ENCODE measurements around the gene HYLS1.
"Not testable (repeated sequence)": the region's sequence is repeated elsewhere in the genome, so short reads cannot be mapped to it uniquely, and the experiment has no call there.

HYLS1 gene

DNA sequence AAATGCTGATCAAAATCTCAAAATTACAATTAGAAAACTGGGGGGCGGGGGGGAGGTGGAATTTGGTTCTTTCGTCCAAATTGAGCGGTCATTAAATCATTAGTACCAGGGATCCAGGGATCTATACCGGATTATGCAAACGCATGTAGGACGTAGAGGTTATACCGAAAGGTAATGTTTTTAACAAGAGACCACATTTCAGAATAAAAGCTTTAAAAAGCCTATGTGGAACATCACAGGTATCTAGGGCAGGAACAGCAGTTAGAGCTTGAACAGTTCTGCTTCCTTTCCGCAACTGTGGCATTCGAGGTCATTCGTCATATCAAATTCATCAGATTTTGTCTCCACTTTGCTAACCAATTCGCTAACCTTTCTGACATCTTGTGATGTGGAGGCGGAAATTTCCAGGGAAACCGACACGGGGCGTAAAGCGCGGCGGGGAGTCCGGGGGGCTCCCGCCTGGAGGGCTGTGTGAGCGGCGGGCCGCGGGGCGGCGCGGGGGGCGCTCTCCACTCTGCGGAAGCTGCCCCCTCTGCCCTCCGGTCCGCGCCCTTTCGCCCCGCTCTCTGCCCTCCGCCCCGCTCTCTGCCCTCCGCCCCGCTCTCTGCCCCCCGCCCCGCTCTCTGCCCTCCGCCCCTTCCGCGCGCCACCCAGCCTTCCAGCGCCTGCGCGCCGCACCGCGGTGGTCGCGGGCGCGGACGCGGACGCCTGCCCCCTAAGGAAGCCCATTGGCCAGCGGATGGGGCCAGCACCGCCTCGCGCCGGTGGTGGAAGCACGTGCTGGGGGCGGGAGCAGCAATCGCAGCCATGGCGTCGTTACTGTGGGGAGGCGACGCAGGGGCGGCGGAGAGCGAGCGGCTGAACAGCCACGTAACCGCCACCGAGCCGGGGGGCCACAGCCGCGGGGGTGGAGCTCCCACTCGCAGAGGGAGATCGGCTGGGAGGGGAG, 16.5 kb downstream of the HYLS1 start, which contains the start of gene DDX25:
Gene DDX25 (plus strand): TSS at position 798 of the 949 bp plus-strand sequence. CDS start 10 bp downstream, at position 808.
- DNase-seq = peak; percentile 25

DNA sequence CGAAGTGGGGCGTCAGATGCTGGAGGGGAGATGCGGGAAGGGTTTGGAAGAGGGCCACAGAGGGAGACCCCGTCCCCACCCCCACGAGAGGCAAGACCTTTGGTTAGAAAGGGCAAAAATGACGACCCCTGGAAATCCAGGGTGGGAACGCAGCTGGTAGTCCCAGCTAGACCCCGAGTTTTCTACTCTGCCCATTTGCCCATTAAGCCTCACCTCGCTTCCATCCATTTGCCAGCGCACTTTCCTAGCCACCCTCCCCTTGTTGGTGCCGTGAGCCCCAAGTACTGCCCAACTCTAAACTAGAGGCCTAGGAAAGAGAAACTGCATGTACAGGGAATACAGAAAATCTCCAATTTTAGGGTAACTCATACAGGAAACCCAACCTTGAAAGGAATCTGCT, 17.2 kb downstream of the HYLS1 start:
- DNase-seq = no peak

DNA sequence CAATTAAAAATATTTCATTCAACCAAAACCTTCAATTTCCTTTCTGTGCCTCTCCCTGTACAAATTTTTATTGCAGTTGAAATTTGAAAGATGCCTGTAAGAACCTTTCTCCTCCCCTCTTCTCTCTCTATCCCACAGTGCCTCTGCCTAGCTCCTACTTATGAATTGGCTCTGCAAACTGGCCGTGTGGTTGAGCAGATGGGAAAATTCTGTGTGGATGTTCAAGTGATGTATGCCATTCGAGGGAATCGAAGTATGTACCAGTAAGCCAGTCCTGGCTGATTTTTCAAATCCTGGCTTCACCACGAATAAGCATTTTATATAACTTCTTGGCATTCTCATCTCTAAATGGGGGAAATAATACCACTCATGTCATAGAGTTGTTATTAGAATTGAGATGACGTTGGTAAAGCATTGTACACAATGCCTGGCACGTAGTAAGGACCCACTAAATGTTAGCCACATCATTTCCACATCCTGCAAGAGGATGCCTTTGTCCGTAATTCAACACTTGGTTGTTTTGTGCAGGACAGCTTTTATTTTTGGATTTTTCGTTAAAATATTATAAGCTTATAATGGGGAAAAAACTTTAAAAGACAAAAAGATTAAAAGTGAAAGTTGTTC, 22.9 kb downstream of the HYLS1 start:
- DNase-seq = no peak

DNA sequence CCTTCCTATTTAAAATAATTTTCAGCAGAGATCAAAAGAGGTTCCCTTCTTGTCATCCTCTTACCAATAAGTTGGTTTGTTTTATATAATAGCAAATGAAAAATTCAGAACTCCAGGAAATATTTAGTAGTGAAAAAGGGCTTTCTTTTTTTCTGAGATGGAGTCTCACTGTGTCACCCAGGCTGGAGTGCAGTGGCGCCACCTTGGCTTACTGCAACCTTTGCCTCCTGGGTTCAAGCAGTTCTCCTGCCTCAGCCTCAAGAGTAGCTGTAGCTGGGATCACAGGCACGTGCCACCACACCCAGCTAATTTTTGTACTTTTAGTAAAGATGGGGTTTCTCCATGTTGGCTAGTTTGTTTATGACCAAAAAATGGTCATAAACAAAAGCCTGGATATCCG, 27.1 kb downstream of the HYLS1 start:
- not testable (repeated sequence) for DNase-seq

DNA sequence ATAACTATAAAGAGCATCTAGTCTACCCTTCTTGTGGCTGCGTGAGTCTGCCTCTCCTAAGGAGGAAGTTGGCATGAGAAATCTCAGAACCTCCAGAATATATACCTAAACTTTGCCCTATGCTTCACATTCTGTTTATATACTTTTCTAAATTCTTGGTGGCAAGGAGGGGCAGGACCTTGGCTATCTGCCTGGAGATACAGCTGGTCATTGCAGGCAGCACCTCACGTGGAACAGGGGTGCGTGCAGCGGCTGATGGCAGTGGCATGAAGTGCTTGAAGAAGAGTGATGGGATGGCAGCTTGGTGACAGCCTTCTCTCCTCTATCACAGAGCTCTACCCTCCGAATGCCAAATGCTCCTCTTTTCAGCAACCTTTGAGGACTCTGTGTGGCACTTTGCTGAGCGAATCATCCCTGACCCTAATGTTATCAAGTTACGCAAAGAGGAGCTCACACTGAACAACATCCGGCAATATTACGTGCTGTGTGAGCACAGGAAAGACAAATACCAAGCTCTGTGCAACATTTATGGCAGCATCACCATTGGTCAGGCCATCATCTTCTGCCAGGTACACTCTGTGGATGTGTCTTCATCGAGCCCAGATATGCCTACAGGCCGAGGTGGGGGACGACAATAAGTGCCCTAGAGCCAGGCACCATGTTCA, 29.3 kb downstream of the HYLS1 start:
- DNase-seq = no peak

DNA sequence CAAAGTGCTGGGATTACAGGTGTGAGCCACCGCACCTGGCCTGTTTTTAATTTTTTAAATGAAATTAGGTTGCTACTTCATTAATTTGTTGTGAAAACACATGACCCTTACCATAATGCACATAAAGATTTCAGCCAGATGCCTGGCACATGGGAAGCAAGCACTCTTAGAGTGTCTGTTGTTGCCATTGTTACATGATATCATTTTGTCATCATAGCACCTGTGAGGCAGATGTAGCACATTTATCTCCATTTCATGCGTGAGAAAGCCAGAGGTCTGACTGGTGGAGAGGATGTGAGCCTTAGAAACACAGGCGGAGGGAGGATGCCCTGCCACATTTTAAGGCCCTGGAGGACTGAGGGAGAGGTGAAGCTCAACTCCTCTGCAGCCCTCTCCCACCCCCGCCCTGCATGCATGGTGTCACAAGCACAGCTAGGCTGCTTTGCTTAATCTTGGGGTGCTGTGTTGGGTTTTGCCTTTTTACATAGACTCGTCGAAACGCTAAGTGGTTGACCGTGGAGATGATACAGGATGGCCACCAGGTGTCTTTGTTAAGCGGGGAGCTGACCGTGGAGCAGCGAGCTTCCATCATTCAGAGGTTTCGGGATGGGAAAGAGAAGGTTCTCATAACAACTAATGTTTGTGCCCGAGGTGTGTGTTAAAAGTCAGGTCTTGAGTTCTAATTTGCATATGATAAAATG, 30.8 kb downstream of the HYLS1 start:
- DNase-seq = no peak

DNA sequence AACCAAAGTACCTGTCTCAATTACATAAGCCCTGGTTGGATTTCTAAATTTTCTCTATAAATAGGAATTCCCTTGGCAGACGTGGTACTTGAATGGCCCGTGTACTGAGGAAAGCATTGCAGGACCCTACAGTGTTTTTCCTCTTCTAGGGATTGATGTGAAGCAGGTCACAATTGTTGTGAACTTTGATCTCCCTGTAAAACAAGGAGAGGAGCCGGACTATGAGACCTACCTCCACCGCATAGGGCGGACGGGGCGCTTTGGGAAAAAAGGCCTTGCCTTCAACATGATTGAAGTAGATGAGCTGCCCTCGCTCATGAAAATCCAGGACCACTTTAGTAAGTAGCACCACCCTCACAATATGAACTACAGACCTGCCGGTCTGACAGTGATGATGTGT, 33.6 kb downstream of the HYLS1 start:
- no peak for DNase-seq

DNA sequence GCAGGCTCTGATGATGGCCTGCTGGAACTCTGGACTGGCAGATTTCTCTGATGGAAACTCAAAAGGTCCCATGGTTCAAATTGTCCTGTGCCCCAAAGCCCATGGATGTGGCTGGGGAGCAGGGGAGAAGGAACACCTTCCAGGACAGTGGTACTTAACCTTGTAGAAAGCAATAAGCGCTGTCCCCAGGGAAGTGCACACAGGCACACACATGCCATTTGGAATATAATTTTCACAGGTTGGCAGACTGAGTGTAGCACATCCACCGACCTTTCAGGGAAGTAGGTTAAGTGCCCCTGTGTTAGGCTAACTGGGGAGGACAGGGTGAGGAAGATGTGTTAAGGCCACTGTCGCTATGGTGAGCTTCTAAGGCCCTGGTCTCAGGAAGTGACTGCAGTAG, 34.7 kb downstream of the HYLS1 start:
- DNase-seq = no peak

DNA sequence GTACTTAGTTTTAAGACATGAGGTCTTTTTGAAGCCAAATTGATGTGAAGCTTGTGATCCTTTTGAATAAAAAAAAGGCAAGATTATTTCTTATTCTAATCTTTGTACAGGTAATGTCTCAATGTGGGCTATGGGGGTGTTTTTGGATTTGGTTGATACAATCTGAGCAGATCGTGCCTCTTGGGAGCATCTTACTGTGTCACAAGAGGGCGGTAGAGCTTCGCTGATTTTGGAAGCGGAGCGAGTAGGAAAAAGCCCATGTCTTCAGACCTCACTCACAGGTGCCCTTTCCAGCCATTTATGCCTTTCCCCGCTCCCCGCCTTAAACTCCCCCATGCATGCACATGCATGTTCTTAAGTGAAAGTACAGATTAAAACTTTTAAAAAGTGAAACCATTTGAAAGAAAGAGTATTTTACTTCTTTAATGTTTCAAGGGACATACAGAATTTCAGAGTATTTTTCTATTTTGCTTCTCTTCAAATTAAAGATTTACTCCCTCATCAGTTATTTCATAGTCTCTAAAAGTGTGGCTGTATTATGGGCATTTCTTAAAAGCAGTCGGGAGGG, 35.6 kb downstream of the HYLS1 start:
- DNase-seq = peak; percentile 47

DNA sequence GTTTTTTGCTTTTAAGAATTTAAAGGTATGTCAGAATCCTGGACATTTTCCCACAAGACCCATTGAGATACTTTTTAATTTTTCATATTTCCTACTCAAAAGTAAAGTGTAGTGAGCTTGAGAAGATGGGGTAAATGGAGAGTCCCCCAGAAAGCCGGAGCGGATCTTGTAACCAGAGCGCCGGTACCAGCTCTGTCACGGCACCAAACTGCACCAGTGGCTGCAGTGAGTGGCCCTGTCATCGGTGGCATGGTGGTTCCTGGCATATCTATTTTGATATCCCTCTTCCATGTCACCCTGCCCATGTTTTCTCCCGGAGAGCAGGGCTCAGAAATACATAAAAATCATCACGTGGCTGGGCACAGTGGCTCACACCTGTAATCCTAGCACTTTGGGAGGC, 36.2 kb downstream of the HYLS1 start:
- no peak for DNase-seq

DNA sequence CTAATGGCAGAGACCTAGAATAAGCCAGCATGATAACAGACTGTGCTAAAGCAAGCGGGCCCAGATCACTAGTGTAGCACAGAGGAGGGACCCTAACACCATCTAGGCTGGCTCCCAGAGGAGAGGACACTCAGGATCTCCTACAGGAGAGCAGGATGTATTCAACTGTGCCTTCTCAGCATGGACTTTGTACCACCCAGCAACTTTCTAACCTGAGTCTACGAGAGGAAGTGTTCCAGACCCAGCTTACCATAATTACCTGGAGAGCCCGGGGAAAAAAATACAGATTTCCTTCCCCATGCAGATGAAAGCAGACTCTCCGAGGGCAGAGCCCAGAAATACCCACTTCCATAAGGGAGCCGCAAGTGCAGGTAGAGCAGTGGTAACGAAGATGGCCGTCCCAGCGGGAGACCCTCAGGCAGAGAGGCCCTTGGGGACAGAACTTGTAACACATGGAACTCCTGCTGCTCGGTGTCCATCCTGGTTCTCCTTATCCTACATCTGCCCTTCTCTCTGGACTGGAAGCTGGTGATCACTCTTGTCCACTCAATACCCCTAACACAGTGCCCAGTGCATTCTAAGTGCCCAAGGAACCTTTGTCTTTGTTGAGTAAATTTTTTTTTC, 37.0 kb downstream of the HYLS1 start:
- no peak for DNase-seq

DNA sequence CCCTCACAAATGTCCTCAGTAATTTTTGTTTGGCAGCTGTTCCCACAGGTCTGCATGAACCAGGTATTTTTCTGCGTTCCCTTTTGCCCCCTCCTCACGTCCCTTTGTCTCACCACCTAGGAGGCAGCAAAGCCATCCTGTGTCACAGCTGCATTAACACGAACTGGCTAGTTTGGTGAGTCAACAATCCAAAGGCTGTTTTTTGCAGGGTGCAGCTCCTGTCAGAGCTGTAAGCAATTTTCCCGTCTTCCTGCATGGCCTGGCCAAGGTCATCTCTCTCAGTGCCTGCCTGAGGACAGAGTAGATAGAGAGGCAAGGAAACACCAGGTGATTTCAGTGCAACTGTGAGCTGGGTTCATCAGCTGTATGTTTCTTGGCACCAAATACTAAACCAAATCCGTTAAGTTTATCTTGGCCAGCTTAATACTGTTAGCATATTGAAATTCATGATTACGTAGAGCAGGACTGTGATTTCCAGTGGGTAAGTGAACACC, 37.8 kb downstream of the HYLS1 start:
- no peak for DNase-seq

DNA sequence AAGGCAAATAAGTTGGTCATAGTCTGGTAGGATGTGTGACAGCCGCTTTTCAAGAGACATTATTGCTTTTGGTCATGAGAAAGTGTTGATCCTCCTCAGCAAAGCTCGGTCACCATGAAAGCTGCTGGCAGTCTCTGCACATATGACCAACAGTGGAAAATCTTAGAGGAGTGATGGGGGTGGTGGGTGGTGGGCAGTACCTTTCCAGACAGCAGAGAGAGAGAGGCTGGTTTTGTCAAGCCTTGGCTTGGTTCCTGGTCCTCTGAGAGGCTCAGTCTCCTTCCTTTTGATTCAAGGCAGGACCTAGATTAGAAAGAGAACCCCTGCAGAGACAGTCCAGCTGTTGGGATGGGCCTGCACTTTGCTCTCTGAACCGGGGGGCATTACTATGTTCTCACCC, 38.3 kb downstream of the HYLS1 start:
- DNase-seq = no peak

DNA sequence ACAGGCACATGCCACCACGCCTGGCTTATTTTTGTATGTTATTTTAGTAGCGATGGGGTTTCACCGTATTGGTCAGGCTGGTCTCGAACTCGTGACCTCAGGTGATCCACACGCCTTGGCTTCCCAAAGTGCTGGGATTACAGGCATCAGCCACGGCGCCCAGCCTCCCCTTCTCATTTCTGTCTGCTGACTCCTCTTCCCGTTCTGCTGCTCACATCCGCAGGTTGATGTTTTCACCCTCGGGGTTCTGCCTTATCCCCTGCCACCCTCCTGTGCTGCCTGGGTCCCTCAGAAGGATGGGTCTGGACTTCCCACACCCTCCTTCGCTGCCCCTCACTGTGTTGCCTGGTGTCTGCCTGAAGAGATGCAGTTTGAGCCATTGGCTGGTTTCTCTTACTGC, 39.2 kb downstream of the HYLS1 start:
- no peak for DNase-seq

DNA sequence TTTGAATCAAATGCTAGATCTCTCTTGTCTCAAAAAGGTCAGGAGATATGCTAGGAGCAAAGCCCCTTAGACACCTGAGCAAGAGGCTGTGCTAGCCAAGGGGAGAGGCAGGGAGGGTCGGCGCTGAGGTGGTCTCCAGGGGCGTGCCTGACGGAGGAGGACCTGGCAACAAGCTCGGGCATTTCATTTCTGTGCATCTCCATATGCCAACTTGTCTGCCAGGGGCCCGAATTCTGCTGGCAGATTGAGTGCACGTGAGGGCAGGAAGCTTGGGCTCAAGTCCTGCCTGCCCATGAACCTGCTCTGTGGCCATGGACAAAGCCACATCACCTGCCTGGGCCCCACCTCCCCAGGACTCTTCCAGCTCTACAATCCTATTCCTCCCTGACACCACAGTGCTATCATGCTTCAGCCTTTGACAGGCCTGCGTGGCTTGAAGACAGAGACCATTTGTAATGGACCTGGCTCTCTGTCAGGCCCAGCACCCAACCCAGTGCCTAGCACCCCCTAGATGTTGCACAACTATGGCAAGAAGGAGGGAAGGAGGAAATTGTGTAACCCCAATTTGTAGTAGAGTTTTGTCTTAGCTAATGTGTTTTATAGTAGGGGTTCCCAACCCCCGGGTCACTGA, 42.1 kb downstream of the HYLS1 start:
- no peak for DNase-seq

DNA sequence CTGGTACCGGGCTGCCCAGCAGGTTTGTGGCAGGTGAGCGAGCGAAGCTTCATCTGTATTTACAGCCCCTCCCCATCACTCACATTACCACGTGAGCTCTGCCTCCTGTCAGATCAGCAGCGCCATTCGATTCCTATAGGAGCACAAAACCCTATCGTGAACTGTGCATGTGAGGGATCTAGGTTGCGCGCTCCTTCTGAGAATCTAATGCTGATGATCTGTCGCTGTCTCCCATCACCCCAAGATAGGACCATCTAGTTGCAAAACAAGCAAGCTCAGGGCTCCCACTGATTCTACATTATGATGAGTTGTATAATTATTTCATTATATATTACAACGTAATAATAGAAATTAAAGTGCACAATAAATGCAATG, 42.6 kb downstream of the HYLS1 start:
- no peak for DNase-seq

DNA sequence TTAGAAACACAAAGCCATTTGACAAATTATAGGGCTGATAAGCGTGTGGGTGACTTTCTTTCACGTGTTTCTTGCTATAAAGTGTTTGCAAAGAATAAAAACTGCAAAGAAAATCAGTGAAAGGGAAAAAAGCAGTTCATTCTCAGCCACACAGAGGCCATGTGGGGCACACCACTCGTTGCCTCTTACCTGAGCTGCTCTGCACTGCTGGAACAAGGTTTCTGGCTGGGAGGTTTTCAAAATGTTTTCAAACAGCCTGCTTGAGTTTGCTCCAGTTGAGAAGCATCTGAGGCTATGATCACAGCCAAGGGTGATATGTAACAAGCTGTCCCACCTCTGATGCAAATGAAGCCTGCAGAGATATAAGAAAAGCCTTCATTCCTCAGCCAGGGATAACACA, 43.6 kb downstream of the HYLS1 start:
- no peak for DNase-seq

DNA sequence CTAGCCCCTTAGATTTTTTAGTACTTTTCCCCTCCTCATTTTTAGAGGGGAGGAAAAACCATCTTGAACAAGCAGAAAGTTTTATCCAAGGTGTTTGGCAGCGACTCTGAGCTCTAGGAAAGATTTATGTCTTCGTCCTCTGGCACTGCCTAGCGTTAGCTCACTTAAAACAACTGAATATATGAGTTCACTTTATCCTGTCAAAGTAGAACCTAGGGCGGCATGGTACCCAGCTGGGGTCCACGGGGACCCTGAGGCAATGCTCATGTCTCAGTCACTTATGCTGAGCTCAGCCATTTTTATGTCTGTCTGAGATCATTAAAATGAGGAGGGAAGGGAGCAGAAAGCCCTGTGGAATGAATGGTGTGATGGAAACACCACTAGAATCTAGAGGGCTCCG, 44.2 kb downstream of the HYLS1 start:
- no peak for DNase-seq

DNA sequence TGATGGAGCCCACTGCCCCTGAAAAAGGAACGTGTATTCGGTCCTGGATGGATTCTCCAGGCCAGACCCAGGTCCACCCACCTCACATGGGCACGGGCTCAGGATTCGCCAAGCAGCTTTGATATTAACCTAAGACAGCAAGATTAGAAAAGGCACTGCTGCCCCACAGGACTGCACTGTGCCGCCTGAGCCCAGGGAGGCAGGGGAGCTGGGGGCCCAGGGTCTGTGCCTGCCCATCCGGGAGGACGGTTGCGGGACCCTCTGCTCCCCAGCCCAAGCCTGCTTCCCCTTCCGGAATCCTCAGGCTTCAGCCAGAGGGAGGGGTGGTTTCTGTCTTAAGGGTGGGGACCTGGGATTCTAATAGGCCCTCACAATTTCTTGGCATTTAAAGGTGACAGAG, 44.8 kb downstream of the HYLS1 start:
- no peak for DNase-seq

DNA sequence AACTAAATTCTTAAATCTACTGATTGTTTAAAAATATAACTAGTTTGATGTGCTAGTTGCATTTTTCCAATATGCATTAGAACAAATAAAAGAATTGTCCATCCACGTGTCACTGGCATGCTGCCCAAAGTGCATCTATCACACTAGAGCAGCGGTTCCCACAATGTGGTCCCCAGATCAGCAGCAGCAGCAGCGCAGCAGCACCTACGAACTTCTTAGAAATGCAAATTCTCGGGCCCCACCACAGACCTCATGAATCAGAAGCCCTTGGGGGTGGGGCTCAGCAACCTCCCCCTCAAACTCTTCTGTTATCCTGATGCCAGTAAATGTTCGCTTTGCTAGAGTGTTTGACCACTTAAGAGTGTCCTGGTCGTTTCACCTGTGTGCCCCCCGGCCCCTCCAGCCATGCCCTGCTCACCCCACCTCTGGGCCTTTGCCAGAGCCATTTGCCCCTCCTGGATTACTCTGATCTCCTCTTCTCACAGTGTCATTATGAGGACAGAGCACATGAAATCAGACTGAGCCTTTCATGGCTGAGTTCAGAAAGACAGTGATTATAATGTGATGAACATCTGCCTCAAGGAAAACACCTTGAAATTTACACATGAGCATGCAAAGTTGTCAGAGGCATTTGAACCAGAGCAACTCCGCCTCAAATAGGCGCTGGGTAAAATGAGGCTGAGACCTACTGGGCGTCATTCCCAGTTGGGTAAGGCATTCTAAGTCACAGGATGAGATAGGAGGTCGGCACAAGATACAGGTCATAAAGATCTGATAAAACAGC, 45.8 kb downstream of the HYLS1 start:
- DNase-seq = no peak

DNA sequence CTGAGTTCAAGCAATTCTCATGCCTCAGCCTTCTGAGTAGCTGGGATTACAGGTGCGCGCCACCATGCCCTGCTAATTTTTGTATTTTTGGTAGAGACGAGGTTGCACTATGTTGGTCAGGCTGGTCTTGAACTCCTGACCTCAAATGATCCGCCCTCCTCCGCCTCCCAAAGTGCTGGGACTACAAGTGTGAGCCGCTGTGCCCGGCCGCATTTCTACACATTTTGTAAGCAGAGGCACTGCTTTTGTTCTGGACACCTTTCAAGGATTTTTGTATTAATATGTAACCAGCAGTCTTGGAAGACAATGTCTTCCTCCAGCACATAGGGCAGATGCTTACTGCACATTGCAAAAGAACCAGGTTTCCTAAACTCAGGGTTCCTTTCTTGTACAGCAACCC, 47.0 kb downstream of the HYLS1 start:
- DNase-seq = no peak
